Mesendoderm (in vitro differentiated cells): ENCODE data around the gene RAB25.

Source experiments
- DNase-seq: peaks from one replicate; pipeline ENCODE4 v3.0.0; 2013
- H2AK5ac ChIP-seq: 2 replicates; pipeline ENCODE4 v1.6.1; 2013; ENCODE audit warnings: low read length, inconsistent platforms
- H2BK120ac ChIP-seq: 2 replicates; pipeline ENCODE4 v1.6.1; 2013; ENCODE audit warnings: low read depth, mild to moderate bottlenecking, low read length, moderate library complexity, mixed read lengths
- H2BK15ac ChIP-seq: replicated peaks from 2 replicates; pipeline ENCODE4 v1.6.1; 2013; ENCODE audit warnings: low read depth, mild to moderate bottlenecking, moderate library complexity
- H2BK5ac ChIP-seq: 2 replicates; pipeline ENCODE4 v1.6.1; 2013; ENCODE audit warnings: low read length, inconsistent platforms
- H3K18ac ChIP-seq: 2 replicates; pipeline ENCODE4 v1.6.1; 2013; ENCODE audit warnings: mild to moderate bottlenecking, low read length, mixed read lengths
- H3K23ac ChIP-seq: one replicate; pipeline ENCODE4 v1.6.1; 2013; ENCODE audit warnings: low read length
- H3K27ac ChIP-seq: 2 replicates; pipeline ENCODE4 v1.5.1; 2013; ENCODE audit warnings: low read depth, mild to moderate bottlenecking, inconsistent platforms, low read length, moderate library complexity
- H3K27me3 ChIP-seq: 2 replicates; pipeline ENCODE4 v1.6.1; 2013; ENCODE audit warnings: low read length, control low read depth, mild to moderate bottlenecking, inconsistent platforms; ENCODE audit not compliant: insufficient read depth, poor library complexity
- H3K36me3 ChIP-seq: 2 replicates; pipeline ENCODE4 v1.6.1; 2013; ENCODE audit warnings: low read length, inconsistent platforms; ENCODE audit not compliant: control insufficient read depth, insufficient read depth
- H3K4ac ChIP-seq: one replicate; pipeline ENCODE4 v1.6.1; 2013; ENCODE audit warnings: low read depth, mild to moderate bottlenecking, low read length, moderate library complexity
- H3K4me1 ChIP-seq: 2 replicates; pipeline ENCODE4 v1.6.1; 2013; ENCODE audit warnings: low read depth, low read length, inconsistent platforms; ENCODE audit not compliant: control insufficient read depth
- H3K4me2 ChIP-seq: 2 replicates; pipeline ENCODE4 v1.6.1; 2013; ENCODE audit warnings: low read length
- H3K4me3 ChIP-seq: 2 replicates; pipeline ENCODE4 v1.5.1; 2013; ENCODE audit warnings: mild to moderate bottlenecking, low read length
- H3K56ac ChIP-seq: one replicate; pipeline ENCODE4 v1.6.1; 2013; ENCODE audit warnings: low read length
- H3K79me1 ChIP-seq: 2 replicates; pipeline ENCODE4 v1.6.1; 2013; ENCODE audit warnings: low read length, inconsistent platforms
- H3K79me2 ChIP-seq: 2 replicates; pipeline ENCODE4 v1.6.1; 2013; ENCODE audit warnings: mild to moderate bottlenecking, low read length; ENCODE audit not compliant: control insufficient read depth, insufficient read depth
- H3K9ac ChIP-seq: 2 replicates; pipeline ENCODE4 v1.6.1; 2013; ENCODE audit warnings: low read length, inconsistent platforms
- H4K5ac ChIP-seq: one replicate; pipeline ENCODE4 v1.6.1; 2013; ENCODE audit warnings: low read length
- H4K8ac ChIP-seq: one replicate; pipeline ENCODE4 v1.6.1; 2013; ENCODE audit warnings: low read depth, mild to moderate bottlenecking, control low read depth, low read length, moderate library complexity
- WGBS: extraction: QIAGEN DNeasy Blood & Tissue Kit; methylation state at CpG from one replicate; pipeline ENCODE4 v1.1.7; 2013; ENCODE audit warnings: low lambda C conversion rate, missing lambda C conversion rate; ENCODE audit not compliant: insufficient coverage; ENCODE audit errors: extremely low coverage; 5-methylcytosine and 5-hydroxymethylcytosine counted together

Gene RAB25

DNA sequence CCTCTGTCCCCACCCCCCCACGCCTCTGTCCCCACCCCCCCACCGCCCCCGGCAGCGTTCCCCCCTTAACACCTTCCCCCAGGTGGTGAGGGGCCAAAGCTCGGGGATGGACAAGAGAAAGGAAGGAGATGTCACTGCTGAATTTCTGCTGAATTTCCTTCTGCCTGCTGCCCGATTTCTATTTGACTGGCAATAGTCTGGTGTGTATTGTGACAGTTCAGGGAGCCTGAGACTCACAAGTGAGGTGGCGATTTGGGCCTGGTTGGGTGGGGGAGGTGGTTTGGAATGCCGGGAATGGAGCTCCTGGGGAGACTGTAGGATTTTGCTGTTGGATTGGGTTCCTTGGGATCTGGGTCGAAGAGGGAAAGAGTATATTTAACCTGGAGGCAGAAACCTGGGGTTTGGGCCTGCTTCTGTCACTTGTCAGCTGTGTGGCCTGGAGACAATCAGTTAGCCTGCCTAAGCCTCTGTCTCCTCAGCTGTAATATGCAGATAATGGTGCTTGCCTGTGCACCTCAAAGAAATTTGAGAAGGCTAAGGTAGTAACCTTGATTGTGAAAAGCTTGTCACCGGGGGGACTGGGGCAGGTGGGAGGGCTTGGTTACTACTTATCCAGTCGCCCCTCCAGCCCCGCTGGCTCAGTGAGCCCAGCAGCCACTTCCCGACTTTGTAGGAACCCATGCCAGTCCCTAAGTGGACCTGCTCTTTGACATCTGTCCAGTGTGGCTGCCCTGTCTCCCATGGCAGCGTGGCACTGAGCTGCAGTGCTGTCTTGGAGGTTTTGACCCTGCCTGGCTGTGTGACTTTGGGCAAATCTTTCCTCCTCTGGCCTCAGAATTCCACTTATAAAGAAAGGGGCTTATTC is 45.9 kb downstream of the RAB25 start:
- DNase-seq: peak; percentile 99
- no CpG with 5 or more reads among the region's 14 CpGs for WGBS
- peak overlapping the region; percentile 2 for H3K4me2 ChIP-seq

DNA sequence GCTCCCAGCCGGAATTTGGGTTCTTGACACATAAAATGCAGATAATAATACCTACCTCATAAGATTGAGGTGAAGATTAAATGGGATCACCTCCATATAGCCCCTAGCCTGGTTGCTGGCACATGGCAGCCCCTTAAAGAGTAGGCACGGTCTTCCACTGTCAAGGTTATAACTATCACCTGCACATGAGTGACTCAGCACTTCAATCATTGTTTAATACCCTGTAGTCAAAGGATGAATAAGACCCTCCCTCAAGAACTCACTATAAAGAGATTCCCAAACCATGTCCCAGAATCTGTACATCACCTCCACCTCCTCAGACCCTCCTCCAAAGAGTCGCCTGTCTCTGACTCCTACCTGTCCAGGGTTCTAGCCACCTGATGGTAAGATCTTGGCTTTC is 47.1 kb downstream of the RAB25 start:
- Histone ChIP-seq H3K4me2 (no peak overlapping the region), H3K27ac (no peak overlapping the region), H2BK15ac (no peak overlapping the region)

More for the DNA sequence above, 45.9 kb downstream of the RAB25 start:
- Histone ChIP-seq H3K79me1 (no peaks in the 10 kb centered on the region), H3K27ac (peak overlapping the region; percentile 91), H2AK5ac (no peak overlapping the region), H3K79me2 (no peaks in the 10 kb centered on the region), H3K9ac (peak overlapping the region; percentile 36), H3K56ac (peak overlapping the region; percentile 83), H2BK15ac (no peak overlapping the region), H4K8ac (no peak overlapping the region), H3K27me3 (no peaks in the 10 kb centered on the region), H2BK120ac (no peak overlapping the region), H3K4me3 (no peak overlapping the region), H3K4me1 (peaks cover 32% of the 10 kb centered on the region), H3K4ac (no peak overlapping the region), H3K18ac (peak overlapping the region; percentile 35), H2BK5ac (peak overlapping the region; percentile 74), H3K36me3 (no peaks in the 10 kb centered on the region), H4K5ac (no peak overlapping the region), H3K23ac (no peak overlapping the region)

DNA sequence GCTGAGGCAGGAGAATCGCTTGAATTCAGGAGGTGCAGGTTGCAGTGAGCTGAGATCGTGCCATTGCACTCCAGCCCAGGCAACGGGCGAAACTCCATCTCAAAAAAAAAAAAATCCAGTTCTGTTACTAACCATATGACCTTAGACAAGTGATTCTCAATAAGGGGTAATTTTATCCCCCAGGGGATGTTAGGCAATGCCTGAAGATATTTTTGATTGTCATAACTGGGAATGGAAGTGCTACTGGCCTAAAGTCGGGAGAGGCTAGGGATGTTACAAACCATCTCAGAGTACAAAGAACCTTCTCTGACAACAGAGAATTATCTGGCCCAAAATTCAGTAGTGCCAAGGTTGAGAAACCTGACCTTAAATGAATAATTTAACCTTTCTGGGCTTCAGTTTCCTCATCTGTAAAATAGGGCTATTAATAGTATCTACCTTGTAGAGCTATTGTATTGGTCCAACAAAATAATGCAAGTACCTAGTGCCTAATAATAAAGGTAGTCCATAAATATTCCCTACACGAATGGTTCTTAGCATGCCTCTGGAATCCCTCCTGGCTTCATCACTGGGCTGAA is 47.8 kb downstream of the RAB25 start:
- Histone ChIP-seq H3K4ac (no peak overlapping the region), H3K79me1 (no peaks in the 10 kb centered on the region), H3K4me1 (peaks cover 21% of the 10 kb centered on the region), H3K79me2 (no peaks in the 10 kb centered on the region), H3K18ac (no peak overlapping the region), H3K23ac (no peak overlapping the region), H3K4me2 (no peak overlapping the region), H2AK5ac (no peak overlapping the region), H2BK5ac (no peak overlapping the region), H4K8ac (no peak overlapping the region), H2BK15ac (no peak overlapping the region), H4K5ac (no peak overlapping the region), H3K27ac (no peak overlapping the region), H3K9ac (no peak overlapping the region), H3K27me3 (no peaks in the 10 kb centered on the region), H3K4me3 (no peak overlapping the region), H3K56ac (no peak overlapping the region), H3K36me3 (no peaks in the 10 kb centered on the region), H2BK120ac (no peak overlapping the region)
- no peak for DNase-seq
- WGBS: no CpG with 5 or more reads among the region's 6 CpGs

More for the DNA sequence above, 47.1 kb downstream of the RAB25 start:
- Histone ChIP-seq H3K27me3 (no peaks in the 10 kb centered on the region), H3K79me1 (no peaks in the 10 kb centered on the region), H3K4me1 (peaks cover 28% of the 10 kb centered on the region), H3K56ac (no peak overlapping the region), H3K4me3 (no peak overlapping the region), H3K18ac (no peak overlapping the region), H2AK5ac (no peak overlapping the region), H3K4ac (no peak overlapping the region), H2BK5ac (no peak overlapping the region), H3K36me3 (no peaks in the 10 kb centered on the region), H4K5ac (no peak overlapping the region), H3K23ac (no peak overlapping the region), H4K8ac (no peak overlapping the region), H3K79me2 (no peaks in the 10 kb centered on the region), H3K9ac (no peak overlapping the region), H2BK120ac (no peak overlapping the region)
- no peak for DNase-seq
- no CpG with 5 or more reads among the region's 3 CpGs for WGBS

DNA sequence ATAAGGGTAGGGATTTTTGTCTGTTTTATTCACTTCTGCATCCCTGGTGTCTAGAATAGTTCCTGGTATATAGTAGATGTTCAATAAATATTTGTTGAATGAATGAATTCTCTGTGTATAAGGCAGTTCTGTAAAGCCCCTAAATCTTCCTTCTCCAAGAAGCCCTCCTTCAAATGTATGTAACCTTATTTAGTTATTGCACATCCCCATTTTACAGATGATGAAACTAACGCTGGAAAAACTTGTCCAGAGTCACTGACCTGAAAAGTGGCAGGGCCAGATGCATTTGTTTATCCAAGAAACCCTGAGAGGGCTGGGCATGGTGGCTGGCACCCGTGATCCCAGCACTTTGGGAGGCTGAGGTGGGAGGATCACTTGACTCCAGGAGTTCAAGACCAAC is 49.3 kb downstream of the RAB25 start:
- H2BK15ac ChIP-seq: no peak overlapping the region
- no peak overlapping the region for H2BK5ac ChIP-seq
- no peaks in the 10 kb centered on the region for H3K36me3 ChIP-seq
- H3K27me3 ChIP-seq: no peaks in the 10 kb centered on the region
- H3K56ac ChIP-seq: no peak overlapping the region
- H3K23ac ChIP-seq: no peak overlapping the region
- no peak overlapping the region for H2AK5ac ChIP-seq
- H3K4ac ChIP-seq: no peak overlapping the region
- no peak overlapping the region for H3K4me2 ChIP-seq
- H3K9ac ChIP-seq: no peak overlapping the region
- no peak overlapping the region for H2BK120ac ChIP-seq
- no CpG with 5 or more reads among the region's 2 CpGs for WGBS
- no peak overlapping the region for H3K27ac ChIP-seq
- H3K4me1 ChIP-seq: peaks cover 10% of the 10 kb centered on the region
- no peak overlapping the region for H4K5ac ChIP-seq
- H3K79me2 ChIP-seq: no peaks in the 10 kb centered on the region
- no peak overlapping the region for H3K18ac ChIP-seq
- no peak overlapping the region for H3K4me3 ChIP-seq
- peaks cover 2% of the 10 kb centered on the region for H3K79me1 ChIP-seq
- H4K8ac ChIP-seq: no peak overlapping the region
- DNase-seq: no peak

DNA sequence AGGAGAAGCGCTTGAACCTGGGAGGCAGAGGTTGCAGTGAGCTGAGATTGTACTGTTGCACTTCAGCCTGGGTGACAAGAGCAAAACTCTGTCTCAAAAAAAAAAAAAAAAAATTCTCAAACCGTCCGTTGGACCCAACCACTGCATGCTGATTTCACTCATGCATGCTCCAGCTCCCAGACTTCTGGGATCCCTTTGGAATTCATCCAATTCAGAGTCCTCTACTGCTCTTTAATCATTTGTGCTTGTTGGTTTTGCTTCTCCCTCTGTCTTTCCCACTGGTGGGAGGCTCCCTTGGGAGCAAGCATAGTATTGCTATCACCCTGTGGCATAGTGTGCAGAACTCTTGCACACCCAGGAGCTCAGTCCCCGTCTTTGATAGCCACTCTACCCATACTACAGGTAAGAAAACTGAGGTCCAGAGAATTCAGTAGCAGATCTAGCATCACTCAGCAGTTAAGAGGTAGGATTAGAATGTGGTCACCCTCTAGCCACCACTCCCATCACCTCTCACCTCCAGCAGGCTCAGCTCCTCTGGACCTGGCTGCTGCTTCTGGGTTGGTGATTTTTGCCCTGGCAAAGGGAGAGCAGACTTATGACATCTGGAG is 50.5 kb downstream of the RAB25 start:
- no peak overlapping the region for H2BK120ac ChIP-seq
- no peaks in the 10 kb centered on the region for H3K36me3 ChIP-seq
- DNase-seq: no peak
- no peak overlapping the region for H3K4me2 ChIP-seq
- no peak overlapping the region for H3K18ac ChIP-seq
- no peak overlapping the region for H3K9ac ChIP-seq
- H4K8ac ChIP-seq: no peak overlapping the region
- WGBS: no CpG with 5 or more reads among the region's 4 CpGs
- no peak overlapping the region for H4K5ac ChIP-seq
- H3K4ac ChIP-seq: no peak overlapping the region
- H3K23ac ChIP-seq: no peak overlapping the region
- H2BK15ac ChIP-seq: no peak overlapping the region
- peaks cover 2% of the 10 kb centered on the region for H3K79me1 ChIP-seq
- H3K27ac ChIP-seq: no peak overlapping the region
- H3K79me2 ChIP-seq: peaks cover 4% of the 10 kb centered on the region
- no peak overlapping the region for H3K56ac ChIP-seq
- H2BK5ac ChIP-seq: no peak overlapping the region
- peaks cover 7% of the 10 kb centered on the region for H3K4me1 ChIP-seq
- no peak overlapping the region for H3K4me3 ChIP-seq
- H2AK5ac ChIP-seq: no peak overlapping the region
- no peaks in the 10 kb centered on the region for H3K27me3 ChIP-seq
